NK-92 treated with Interleukin-12 subunit alpha and Interleukin-12 subunit beta, amount 100 ng/mL, for 24 hours (cell line): ENCODE results near the gene LIPC.
A peak's percentile ranks its signal among the peaks of the same experiment; 100 is the strongest.

ENCODE experiments used
- DNase-seq: peaks from one replicate; lab custom pipeline; 2025; lab: John Stamatoyannopoulos, UW

LIPC gene

GRCh38 chr15:58475573-58476524, 44.1 kb downstream of the LIPC start:
- peak; percentile 38 for DNase-seq

GRCh38 chr15:58476525-58477162, 44.9 kb downstream of the LIPC start:
- DNase-seq: no peak

- peak; percentile 22 for DNase-seq
Measured at GRCh38 chr15:58477170-58477569, 45.4 kb downstream of the LIPC start.

- DNase-seq: no peak
Measured at GRCh38 chr15:58478035-58478434, 46.2 kb downstream of the LIPC start.

GRCh38 chr15:58478579-58478978, 46.8 kb downstream of the LIPC start:
- no peak for DNase-seq

GRCh38 chr15:58479941-58480340, 48.1 kb downstream of the LIPC start:
- DNase-seq: no peak

GRCh38 chr15:58483376-58483775, 51.6 kb downstream of the LIPC start:
- no peak for DNase-seq

GRCh38 chr15:58484791-58485600, 53.2 kb downstream of the LIPC start:
- DNase-seq: peak; percentile 35

- DNase-seq: no peak
Measured at GRCh38 chr15:58486062-58486461, 54.3 kb downstream of the LIPC start.

- DNase-seq: no peak
Measured at GRCh38 chr15:58486564-58486963, 54.8 kb downstream of the LIPC start.

- no peak for DNase-seq
Measured at GRCh38 chr15:58487041-58487723, 55.4 kb downstream of the LIPC start.

- no peak for DNase-seq
Measured at GRCh38 chr15:58487724-58488120, 55.9 kb downstream of the LIPC start.

- DNase-seq: peak; percentile 53
Measured at GRCh38 chr15:58489289-58490085, 57.7 kb downstream of the LIPC start.

GRCh38 chr15:58490086-58490887, 58.5 kb downstream of the LIPC start:
- DNase-seq: no peak

GRCh38 chr15:58490888-58491473, 59.2 kb downstream of the LIPC start:
- no peak for DNase-seq

- DNase-seq: no peak
Measured at GRCh38 chr15:58491499-58492202, 59.9 kb downstream of the LIPC start.

GRCh38 chr15:58492661-58493397, 61.0 kb downstream of the LIPC start:
- DNase-seq: no peak

GRCh38 chr15:58494567-58494966, 62.8 kb downstream of the LIPC start:
- no peak for DNase-seq
